Prostate gland (tissue), 2 donors: Measurements from ENCODE around the gene CORO6. TPM values are rescaled to one million over a fixed set of nuclear protein-coding genes. Genes with fewer than 3 reads are reported as not detected.

Experiments used
- DNase-seq: peaks from one replicate; pipeline ENCODE4 v3.0.0-alpha.2; 2019; ENCODE audit warnings: low spot score
- H3K27ac ChIP-seq, 2 donors: fragments of 200-600 bp; sonication (generic); 2 replicates each; pipeline ENCODE4 v1.5.1; 2017 to 2019
- H3K27me3 ChIP-seq: fragments of 200-600 bp; sonication (generic); replicated peaks from 2 replicates; pipeline ENCODE4 v1.5.1; 2019; ENCODE audit not compliant: insufficient read depth
- H3K36me3 ChIP-seq, 2 donors: fragments of 200-600 bp; sonication (generic); 1 replicate in 1 of 2; 2 replicates in 1 of 2; pipeline versions ENCODE4 v1.5.1 to v1.8.1; 2017 to 2019
- H3K4me1 ChIP-seq: fragments of 200-600 bp; sonication (generic); replicated peaks from 2 replicates; pipeline ENCODE4 v1.5.1; 2019
- H3K4me3 ChIP-seq, 2 donors: fragments of 200-600 bp; sonication (generic); 2 replicates each; pipeline ENCODE4 v1.5.1; 2017 to 2019
- H3K9me3 ChIP-seq: fragments of 200-600 bp; sonication (generic); 2 replicates; pipeline ENCODE4 v1.5.1; 2017
- POLR2A ChIP-seq: fragments of 450-650 bp; IDR thresholded peaks from one replicate; pipeline ENCODE4 v1.6.1; 2016; ENCODE audit warnings: antibody characterized with exemption, mild to moderate bottlenecking
- POLR2AphosphoS5 ChIP-seq: sonication (generic); formaldehyde crosslinking; IDR thresholded peaks from one replicate; pipeline ENCODE4 v1.6.1; 2017; ENCODE audit warnings: antibody characterized with exemption
- WGBS: methylation state at CpG from one replicate; pipeline ENCODE4 v1.1.5; 2018; 5-methylcytosine and 5-hydroxymethylcytosine counted together
- intact Hi-C: fragments of 100-400 bp; cut with DNase I; formaldehyde crosslinking; loops from one replicate; pipeline ENCODE4 v1.14.2; 2022
- total RNA-seq, 2 donors: library from RNA; depleted of rRNA; stranded (reverse); fragments of >200 nt; gene quantifications; one replicate each; pipeline ENCODE4 v1.1.0, GENCODE V29; 2016
- TF ChIP-seq, protein P1 (sequence below), 4 experiments: fragments of 200-600 bp in 2 of 4; fragments of 450-650 bp in 2 of 4; sonication (generic) in 2 of 4; IDR thresholded peaks; 1 replicate in 3 of 4; 2 replicates in 1 of 4; pipeline ENCODE4 v1.5.1; 2016 to 2019; ENCODE audit warnings: antibody characterized with exemption in 4 of 4, mild to moderate bottlenecking in 2 of 4, moderate library complexity in 2 of 4

Gene CORO6
- total RNA-seq, 2 donors from 2014 or later = 23.4 to 33.5 TPM

DNA sequence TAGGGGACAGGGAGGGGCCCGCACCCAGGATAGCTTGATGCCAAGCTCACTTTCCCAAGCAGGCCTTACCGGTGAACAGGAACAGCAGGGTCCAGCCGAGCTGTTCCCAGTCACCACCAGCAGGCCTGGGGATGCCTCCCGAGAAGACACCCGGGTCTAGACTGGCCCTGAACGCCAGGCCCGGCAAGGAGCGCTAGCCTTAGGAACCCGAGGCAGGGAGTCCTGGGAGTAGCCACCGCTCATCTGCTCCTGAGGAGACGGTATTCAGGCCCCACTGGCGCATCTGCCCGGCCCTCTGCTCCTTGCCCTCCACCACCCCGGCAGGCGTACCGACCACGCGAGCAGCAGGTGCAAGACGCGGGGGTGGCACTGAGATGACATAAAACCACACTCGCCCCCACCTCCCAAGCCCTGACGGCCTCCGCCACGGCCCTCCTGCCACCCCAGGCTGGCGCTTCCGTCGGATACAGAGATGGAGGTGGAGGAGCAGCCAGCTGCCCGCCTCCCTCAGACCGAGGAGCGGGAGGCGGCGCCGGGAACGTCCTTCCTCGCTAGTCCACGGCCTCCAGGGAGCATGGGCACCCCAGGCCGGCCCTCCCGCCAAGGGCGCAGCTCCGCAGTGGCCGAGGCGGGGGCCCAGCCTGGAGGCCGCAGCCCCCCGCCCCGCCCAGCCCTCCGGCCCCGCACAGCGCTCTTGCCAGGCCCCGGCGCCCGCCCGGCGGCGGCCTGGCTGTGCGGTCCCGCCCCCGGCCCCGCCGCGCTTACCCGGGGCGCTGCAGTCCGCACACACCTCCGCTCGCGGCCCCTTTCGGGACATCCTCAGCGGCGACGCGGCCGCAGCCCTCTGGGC lies 33.9 kb downstream of the CORO6 start:
- Histone ChIP-seq H3K36me3 (no peaks in the 10 kb centered on the region), H3K27ac (peak overlapping the region; percentile 69 to 77), H3K4me1 (peaks cover 24% of the 10 kb centered on the region), H3K4me3 (peak overlapping the region; percentile 72 to 76), H3K9me3 (no peaks in the 10 kb centered on the region), H3K27me3 (no peaks in the 10 kb centered on the region)
- WGBS = 0% methylated on average over 35 of the region's 72 CpGs
- DNase-seq = no peak
- TF ChIP-seq, protein P1, sequence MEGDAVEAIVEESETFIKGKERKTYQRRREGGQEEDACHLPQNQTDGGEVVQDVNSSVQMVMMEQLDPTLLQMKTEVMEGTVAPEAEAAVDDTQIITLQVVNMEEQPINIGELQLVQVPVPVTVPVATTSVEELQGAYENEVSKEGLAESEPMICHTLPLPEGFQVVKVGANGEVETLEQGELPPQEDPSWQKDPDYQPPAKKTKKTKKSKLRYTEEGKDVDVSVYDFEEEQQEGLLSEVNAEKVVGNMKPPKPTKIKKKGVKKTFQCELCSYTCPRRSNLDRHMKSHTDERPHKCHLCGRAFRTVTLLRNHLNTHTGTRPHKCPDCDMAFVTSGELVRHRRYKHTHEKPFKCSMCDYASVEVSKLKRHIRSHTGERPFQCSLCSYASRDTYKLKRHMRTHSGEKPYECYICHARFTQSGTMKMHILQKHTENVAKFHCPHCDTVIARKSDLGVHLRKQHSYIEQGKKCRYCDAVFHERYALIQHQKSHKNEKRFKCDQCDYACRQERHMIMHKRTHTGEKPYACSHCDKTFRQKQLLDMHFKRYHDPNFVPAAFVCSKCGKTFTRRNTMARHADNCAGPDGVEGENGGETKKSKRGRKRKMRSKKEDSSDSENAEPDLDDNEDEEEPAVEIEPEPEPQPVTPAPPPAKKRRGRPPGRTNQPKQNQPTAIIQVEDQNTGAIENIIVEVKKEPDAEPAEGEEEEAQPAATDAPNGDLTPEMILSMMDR (IDR thresholded peaks at IDR 0.05) = peak in 1 of 4 experiments; percentile 14
- TF ChIP-seq POLR2A (no peak), POLR2AphosphoS5 (no peak)
- intact Hi-C loops = loop anchor here (10.0 kb wide), 1 partner anchor 516 kb away; no protein-coding TSS in a partner anchor

DNA sequence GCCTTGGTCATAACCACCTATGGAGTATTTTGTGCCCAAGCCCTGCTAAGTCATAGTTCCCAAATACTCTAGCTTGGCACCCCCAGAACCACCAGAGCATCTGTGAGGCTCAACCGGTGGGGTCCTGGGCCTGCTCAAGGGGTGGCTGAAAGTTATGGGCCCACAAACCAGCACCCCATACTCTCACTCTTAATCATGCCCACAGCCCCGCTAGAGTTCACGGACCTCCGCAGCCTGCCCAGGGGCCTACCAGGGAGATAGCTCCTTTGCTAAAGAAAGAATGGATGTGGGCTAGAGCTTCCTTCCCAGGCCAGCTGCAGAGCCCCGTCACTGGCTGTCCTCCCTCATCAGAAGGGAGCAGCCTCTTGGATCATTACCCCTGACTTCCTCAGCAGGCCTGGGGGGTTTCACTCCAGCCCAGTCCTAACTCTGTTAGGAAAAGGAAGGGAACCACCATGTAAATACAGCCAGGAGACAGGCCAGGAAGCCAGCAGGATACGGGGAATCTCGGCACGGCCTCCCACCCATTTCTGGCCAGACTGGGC lies 34.6 kb downstream of the CORO6 start:
- Histone ChIP-seq H3K27ac (peak overlapping the region; percentile 69 to 77), H3K36me3 (no peaks in the 10 kb centered on the region), H3K9me3 (no peaks in the 10 kb centered on the region), H3K4me1 (peaks cover 24% of the 10 kb centered on the region), H3K27me3 (no peaks in the 10 kb centered on the region), H3K4me3 (peak overlapping the region; percentile 72 to 76)
- 43% methylated on average over 8 of the region's 8 CpGs for WGBS
- intact Hi-C loops = loop anchor here (10.0 kb wide), 1 partner anchor 517 kb away; no protein-coding TSS in a partner anchor
- no peak for DNase-seq
- TF ChIP-seq, protein P1 (IDR thresholded peaks at IDR 0.05) = no peak
- no peak for TF ChIP-seq POLR2A
- no peak for TF ChIP-seq POLR2AphosphoS5

DNA sequence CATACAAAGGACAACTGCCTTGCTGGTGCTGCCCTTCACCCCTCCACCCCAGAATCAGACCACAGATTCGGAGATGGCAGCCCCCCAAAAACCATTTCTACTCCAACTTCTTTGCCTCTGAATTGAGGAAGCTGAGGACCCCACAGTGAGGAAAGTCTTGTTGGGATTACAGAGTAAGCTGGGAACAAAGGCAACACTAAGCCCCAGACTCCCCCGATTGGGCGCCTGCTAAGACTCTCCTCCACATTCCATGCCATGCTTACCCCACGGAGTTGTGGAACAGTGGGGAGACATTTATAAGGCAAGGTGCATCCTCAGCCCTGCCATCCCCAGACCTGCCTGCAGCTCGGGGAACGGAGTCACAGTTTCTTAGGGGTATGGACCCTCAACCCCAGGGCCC lies 35.1 kb downstream of the CORO6 start:
- intact Hi-C loops = loop anchor here (10.0 kb wide), 1 partner anchor 517 kb away; no protein-coding TSS in a partner anchor
- DNase-seq = no peak
- TF ChIP-seq POLR2A (no peak), POLR2AphosphoS5 (no peak)
- TF ChIP-seq, protein P1 (IDR thresholded peaks at IDR 0.05) = no peak
- 71% methylated on average over 6 of the region's 6 CpGs for WGBS
- peaks cover 24% of the 10 kb centered on the region for H3K4me1 ChIP-seq
- H3K36me3 ChIP-seq = no peaks in the 10 kb centered on the region
- H3K9me3 ChIP-seq = no peaks in the 10 kb centered on the region
- no peak overlapping the region for H3K27ac ChIP-seq
- H3K27me3 ChIP-seq = no peaks in the 10 kb centered on the region
- peak overlapping the region in 1 of 2 donors; percentile 76 for H3K4me3 ChIP-seq

DNA sequence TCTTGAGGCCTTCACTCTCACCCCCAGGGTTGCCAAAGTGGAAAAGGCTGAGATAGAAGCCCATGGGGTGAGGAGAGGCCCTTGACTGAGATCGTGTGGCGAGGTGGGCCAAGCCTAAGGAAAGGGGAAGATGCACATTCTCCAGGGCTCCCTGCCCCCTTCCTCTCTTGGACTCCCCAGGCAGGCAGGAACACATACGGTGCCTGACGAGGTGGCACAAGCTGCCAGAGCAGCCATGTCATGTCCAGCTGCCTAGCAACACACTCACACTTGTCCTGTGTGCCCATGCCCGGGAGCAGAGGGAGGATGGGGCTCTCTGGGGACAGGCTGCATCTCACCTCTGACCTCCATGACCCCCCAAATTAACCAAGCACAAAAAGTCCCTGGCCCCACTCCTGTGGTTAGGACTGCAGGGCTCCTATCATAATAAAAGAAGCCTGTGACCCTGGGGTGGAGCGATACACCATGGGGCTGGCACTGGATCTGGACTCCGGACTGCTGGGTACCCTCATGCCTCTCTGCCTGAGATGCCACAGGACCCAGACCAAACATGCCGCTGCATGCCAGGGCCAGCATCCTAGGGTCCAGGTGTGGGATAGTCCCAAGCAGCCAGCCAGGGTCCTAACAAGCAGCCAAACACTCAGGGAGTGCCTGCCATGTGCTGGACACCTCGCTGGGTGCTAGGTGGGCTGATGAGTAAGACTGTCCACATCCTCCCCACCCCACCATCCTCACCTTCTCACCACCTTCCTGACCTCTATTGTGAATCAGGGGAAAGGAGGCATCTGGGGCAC lies 35.8 kb downstream of the CORO6 start:
- no peak for DNase-seq
- Histone ChIP-seq H3K27ac (no peak overlapping the region), H3K4me3 (no peak overlapping the region), H3K4me1 (peaks cover 18% of the 10 kb centered on the region), H3K9me3 (no peaks in the 10 kb centered on the region), H3K27me3 (no peaks in the 10 kb centered on the region), H3K36me3 (no peaks in the 10 kb centered on the region)
- intact Hi-C loops = loop anchor here (10.0 kb wide), 1 partner anchor 518 kb away; no protein-coding TSS in a partner anchor
- TF ChIP-seq, protein P1 (IDR thresholded peaks at IDR 0.05) = no peak
- TF ChIP-seq POLR2A = no peak
- no peak for TF ChIP-seq POLR2AphosphoS5
- WGBS = 58% methylated on average over 9 of the region's 9 CpGs
